Osteoblast (primary cell): ENCODE results near the gene KRT27. TPM values are rescaled to one million over a fixed set of nuclear protein-coding genes. Genes with fewer than 3 reads are reported as not detected.

Source experiments
- DNase-seq: peaks from one replicate; pipeline ENCODE4 v3.0.0; 2011; ENCODE audit warnings: low spot score, mixed read lengths; ENCODE audit not compliant: insufficient read length; ENCODE audit errors: missing footprints
- H2AFZ ChIP-seq: 2 replicates; pipeline ENCODE4 v1.6.0; 2011; ENCODE audit warnings: mild to moderate bottlenecking, low read length
- H3K27ac ChIP-seq: 2 replicates; pipeline ENCODE4 v1.5.1; 2011; ENCODE audit warnings: mild to moderate bottlenecking, low read depth, low read length, moderate library complexity
- H3K27me3 ChIP-seq: 2 replicates; pipeline ENCODE4 v1.6.0; 2012; ENCODE audit warnings: mild to moderate bottlenecking, control low read depth, inconsistent platforms, low read length, moderate library complexity; ENCODE audit not compliant: insufficient read depth
- H3K36me3 ChIP-seq: 2 replicates; pipeline ENCODE4 v1.5.1; 2011; ENCODE audit warnings: mild to moderate bottlenecking, low read length, control low read depth, moderate library complexity; ENCODE audit not compliant: insufficient read depth
- H3K4me1 ChIP-seq: 2 replicates; pipeline ENCODE4 v1.5.1; 2011; ENCODE audit warnings: mild to moderate bottlenecking, low read length, control low read depth, moderate library complexity; ENCODE audit not compliant: insufficient read depth
- H3K4me2 ChIP-seq: 2 replicates; pipeline ENCODE4 v1.6.0; 2011; ENCODE audit warnings: mild to moderate bottlenecking, low read length; ENCODE audit not compliant: insufficient read depth
- H3K4me3 ChIP-seq: fragments of 200-600 bp; sonication (generic); 3 replicates; pipeline ENCODE4 v1.5.1; 2012; ENCODE audit warnings: mild to moderate bottlenecking, low read length, inconsistent platforms; ENCODE audit not compliant: insufficient read depth
- H3K79me2 ChIP-seq: 2 replicates; pipeline ENCODE4 v1.6.0; 2012; ENCODE audit warnings: mild to moderate bottlenecking, low read length, control low read depth, inconsistent platforms; ENCODE audit not compliant: insufficient read depth
- H3K9me3 ChIP-seq: 2 replicates; pipeline ENCODE4 v1.5.1; 2011; ENCODE audit warnings: low read depth, low read length, control low read depth
- H4K20me1 ChIP-seq: 2 replicates; pipeline ENCODE4 v1.6.0; 2012; ENCODE audit warnings: mild to moderate bottlenecking, low read length, control low read depth; ENCODE audit not compliant: insufficient read depth
- CTCF ChIP-seq: IDR thresholded peaks from 2 replicates; pipeline ENCODE4 v1.5.1; 2011; ENCODE audit warnings: mild to moderate bottlenecking, low read depth, low read length, moderate library complexity; ENCODE audit errors: extremely low read depth
- total RNA-seq: library from RNA; depleted of rRNA; stranded (reverse); fragments of >200 nt; gene quantifications from 2 replicates; pipeline ENCODE4 v1.2.3, GENCODE V29; 2012

Gene KRT27
- total RNA-seq, 1 donor: not detected

- Histone ChIP-seq H3K79me2 (no peaks in the 10 kb centered on the region), H4K20me1 (no peaks in the 10 kb centered on the region), H3K9me3 (no peaks in the 10 kb centered on the region), H3K27ac (no peak overlapping the region), H3K4me2 (no peak overlapping the region), H3K4me1 (no peaks in the 10 kb centered on the region), H3K4me3 (no peak overlapping the region), H2AFZ (no peak overlapping the region), H3K27me3 (peaks cover 75% of the 10 kb centered on the region), H3K36me3 (no peaks in the 10 kb centered on the region)
- no peak for DNase-seq
- TF ChIP-seq CTCF: no peak
These were observed 6.4 kb downstream of the KRT27 start for GRCh38 chr17:40775945-40776344.

DNA sequence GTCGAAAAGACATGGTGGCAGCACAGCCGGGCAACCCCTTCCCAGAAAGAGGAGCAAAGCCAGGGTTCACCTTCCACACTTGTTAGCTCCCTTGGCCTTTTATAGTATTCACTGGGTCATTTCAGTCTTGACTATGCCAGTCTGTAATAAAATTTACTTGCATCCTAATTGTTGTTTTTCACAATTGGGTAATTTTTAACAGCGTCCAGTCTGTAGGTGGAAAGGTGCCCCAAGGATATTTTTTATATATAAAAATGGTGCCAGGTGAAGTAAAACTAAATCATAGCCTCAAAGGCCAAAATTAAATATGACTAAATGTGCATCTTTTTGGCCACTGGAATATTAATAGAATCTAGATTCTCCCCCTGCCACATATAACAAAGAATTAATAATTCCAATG, 10.2 kb downstream of the KRT27 start, which contains the start of gene KRT26:
Gene KRT26, minus strand, starts transcription at position 101 of the 400 bp plus-strand sequence. Its CDS starts 88 bp downstream, at position 13.
- Histone ChIP-seq H3K4me3 (no peak within 1 kb of the TSS), H3K36me3 (no peaks in the 10 kb centered on the region), H4K20me1 (no peaks in the 10 kb centered on the region), H3K9me3 (no peaks in the 10 kb centered on the region), H3K4me1 (no peaks in the 10 kb centered on the region), H3K79me2 (no peaks in the 10 kb centered on the region), H2AFZ (no peak within 1 kb of the TSS), H3K27ac (no peak within 1 kb of the TSS), H3K4me2 (no peak within 1 kb of the TSS), H3K27me3 (peaks cover 57% of the 10 kb centered on the region)
- no peak for DNase-seq
- no peak for TF ChIP-seq CTCF

DNA sequence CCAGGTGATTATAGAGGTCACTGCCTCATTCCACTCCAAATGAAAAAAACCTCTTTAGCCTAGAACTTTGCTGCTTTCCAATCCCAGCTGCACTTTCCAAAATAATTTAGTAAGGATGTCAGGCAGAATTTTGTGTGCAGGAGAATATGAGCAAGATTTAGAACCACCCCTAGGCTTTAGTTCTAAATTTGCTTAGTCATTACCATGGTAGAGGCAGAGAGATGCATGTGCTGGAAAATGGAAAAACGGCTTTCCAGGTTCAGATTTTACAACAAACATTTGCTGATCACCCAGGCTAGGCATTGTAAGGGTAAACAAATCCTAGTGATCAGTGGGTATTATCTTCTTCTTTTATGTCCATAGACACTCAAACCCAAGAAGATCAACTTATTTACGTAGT, 16.7 kb downstream of the KRT27 start:
- Histone ChIP-seq H3K36me3 (no peaks in the 10 kb centered on the region), H3K4me3 (no peak overlapping the region), H3K4me1 (no peaks in the 10 kb centered on the region), H3K27ac (no peak overlapping the region), H2AFZ (no peak overlapping the region), H3K4me2 (no peak overlapping the region), H3K27me3 (peaks cover 13% of the 10 kb centered on the region), H3K9me3 (peaks cover 9% of the 10 kb centered on the region), H3K79me2 (no peaks in the 10 kb centered on the region), H4K20me1 (no peaks in the 10 kb centered on the region)
- TF ChIP-seq CTCF: no peak
- no peak for DNase-seq

DNA sequence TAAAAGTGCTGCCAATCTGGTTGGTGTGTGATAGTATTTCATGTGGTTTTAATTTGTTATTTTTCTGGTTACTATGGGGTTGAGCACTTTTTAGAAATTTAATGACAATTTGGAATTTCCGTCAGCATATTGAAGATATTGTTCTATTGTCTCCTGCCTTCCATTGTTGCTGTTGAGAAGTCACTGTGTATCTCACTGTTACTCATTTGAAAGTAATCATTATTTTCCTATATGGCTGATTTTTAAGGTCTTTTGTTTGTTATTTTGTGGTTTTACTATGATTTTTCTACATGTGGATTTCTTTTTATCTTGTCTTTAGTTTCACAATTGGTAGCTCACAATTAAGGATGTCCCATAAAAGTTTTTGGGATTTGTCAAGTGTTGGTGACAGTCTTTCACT, 18.6 kb downstream of the KRT27 start:
- Histone ChIP-seq H3K27ac (no peak overlapping the region), H3K27me3 (peaks cover 9% of the 10 kb centered on the region), H3K9me3 (peaks cover 12% of the 10 kb centered on the region), H3K79me2 (no peaks in the 10 kb centered on the region), H4K20me1 (no peaks in the 10 kb centered on the region), H3K36me3 (no peaks in the 10 kb centered on the region), H2AFZ (no peak overlapping the region), H3K4me3 (no peak overlapping the region), H3K4me1 (no peaks in the 10 kb centered on the region), H3K4me2 (no peak overlapping the region)
- DNase-seq: no peak
- TF ChIP-seq CTCF: no peak
